Prostate gland (tissue), 2 donors: Measurements from ENCODE around the gene PRDM1.

ENCODE experiments used
- CTCF ChIP-seq, 4 experiments: fragments of 200-600 bp in 2 of 4; fragments of 450-650 bp in 2 of 4; sonication (generic) in 2 of 4; IDR thresholded peaks; 1 replicate in 3 of 4; 2 replicates in 1 of 4; pipeline ENCODE4 v1.5.1; 2016 to 2019; ENCODE audit warnings: antibody characterized with exemption in 4 of 4, mild to moderate bottlenecking in 2 of 4, moderate library complexity in 2 of 4
- POLR2A ChIP-seq: fragments of 450-650 bp; IDR thresholded peaks from one replicate; pipeline ENCODE4 v1.6.1; 2016; ENCODE audit warnings: antibody characterized with exemption, mild to moderate bottlenecking
- POLR2AphosphoS5 ChIP-seq: sonication (generic); formaldehyde crosslinking; IDR thresholded peaks from one replicate; pipeline ENCODE4 v1.6.1; 2017; ENCODE audit warnings: antibody characterized with exemption

- TF ChIP-seq POLR2A: no peak
- no peak for TF ChIP-seq CTCF (IDR thresholded peaks at IDR 0.05)
- TF ChIP-seq POLR2AphosphoS5: no peak
Observed at GRCh38 chr6:106077881-106078280, 8.3 kb upstream of the PRDM1 start.
